Right lobe of liver (tissue), 6 donors: ENCODE results near the gene H2AZ2. TPM values are rescaled to one million over a fixed set of nuclear protein-coding genes. Genes with fewer than 3 reads are reported as not detected.

Experiments used
- ATAC-seq, 4 donors: fragments of 200-7000 bp; cut with Tn5 transposase; one replicate each; pipeline ENCODE4 v1.9.1; 2020; ENCODE audit warnings: mild to moderate bottlenecking in 4 of 4, moderate library complexity in 4 of 4
- DNase-seq, 3 donors: peaks; one replicate each; pipeline ENCODE4 v3.0.0-alpha.2; 2020
- H3K27ac ChIP-seq, 3 donors: fragments of 200-600 bp; one replicate each; pipeline ENCODE4 v1.8.0; 2022
- H3K27me3 ChIP-seq, 2 donors: fragments of 200-600 bp; one replicate each; pipeline ENCODE4 v1.8.0; 2022
- H3K36me3 ChIP-seq, 4 donors: fragments of 200-600 bp; sonication (generic) in 1 of 4; one replicate each; pipeline versions ENCODE4 v1.5.1 to v1.8.0; 2017 to 2022; ENCODE audit warnings: control low read depth in 1 of 4
- H3K4me1 ChIP-seq, 4 donors: fragments of 200-600 bp; sonication (generic) in 1 of 4; one replicate each; pipeline versions ENCODE4 v1.5.1 to v1.8.0; 2017 to 2022; ENCODE audit warnings: control low read depth in 1 of 4
- H3K4me3 ChIP-seq, 3 donors: fragments of 200-600 bp; one replicate each; pipeline ENCODE4 v1.8.0; 2022
- H3K9me3 ChIP-seq, 4 donors: fragments of 200-600 bp; sonication (generic) in 1 of 4; one replicate each; pipeline versions ENCODE4 v1.5.1 to v1.8.0; 2017 to 2022; ENCODE audit warnings: control low read depth in 1 of 4
- POLR2A ChIP-seq: fragments of 450-650 bp; IDR thresholded peaks from one replicate; pipeline ENCODE4 v1.6.1; 2017; ENCODE audit warnings: antibody characterized with exemption, mild to moderate bottlenecking
- WGBS: methylation state at CpG from one replicate; pipeline ENCODE4 v1.1.6; 2018; ENCODE audit warnings: low coverage, low lambda C conversion rate; ENCODE audit not compliant: insufficient coverage; ENCODE audit errors: missing lambda C conversion rate; 5-methylcytosine and 5-hydroxymethylcytosine counted together
- intact Hi-C, 2 donors: fragments of 100-400 bp; cut with DNase I; formaldehyde crosslinking; loops; one replicate each; pipeline versions ENCODE4 v1.11.2 to v1.14.1; 2022
- total RNA-seq, 6 experiments: library from RNA; depleted of rRNA in 2 of 6; stranded (reverse); fragments of >200 nt in 2 of 6; fragmentation: NEBNext Ultra II Directional in 3 of 6; extraction: Animal tissue kit (Norgen Biotek cat#: 25700) in 3 of 6; gene quantifications; one replicate each; pipeline versions ENCODE4 v1.1.0 to v1.2.4, GENCODE V29; 2016 to 2023
- TF ChIP-seq, protein P1 (sequence below), 4 donors: fragments of 200-600 bp in 3 of 4; fragments of 450-650 bp in 1 of 4; IDR thresholded peaks; one replicate each; pipeline versions ENCODE4 v1.5.1 to v1.8.0; 2016 to 2022; ENCODE audit warnings: antibody characterized with exemption in 4 of 4, mild to moderate bottlenecking in 2 of 4
- donor health status: DM: no; HTN: yes; CAD: no.
- donor health status: DM: no; HTN: no; CAD: no.
- donor health status: DM: no; HTN: no; CAD: no.
- donor health status: DM: no; HTN: yes; CAD: no.
- donor health status: DM: no; HTN: yes; CAD: no.

The H2AZ2 gene
- total RNA-seq, 6 experiments from 2014 or later, result 49.3 to 69.1 (median 60.9) TPM

- intact Hi-C loops, result no loop called here
- H3K27ac ChIP-seq, result no peak overlapping the region
- 100% methylated on average over 1 of the region's 1 CpG for WGBS
- no peak for DNase-seq
- TF ChIP-seq, protein P1, sequence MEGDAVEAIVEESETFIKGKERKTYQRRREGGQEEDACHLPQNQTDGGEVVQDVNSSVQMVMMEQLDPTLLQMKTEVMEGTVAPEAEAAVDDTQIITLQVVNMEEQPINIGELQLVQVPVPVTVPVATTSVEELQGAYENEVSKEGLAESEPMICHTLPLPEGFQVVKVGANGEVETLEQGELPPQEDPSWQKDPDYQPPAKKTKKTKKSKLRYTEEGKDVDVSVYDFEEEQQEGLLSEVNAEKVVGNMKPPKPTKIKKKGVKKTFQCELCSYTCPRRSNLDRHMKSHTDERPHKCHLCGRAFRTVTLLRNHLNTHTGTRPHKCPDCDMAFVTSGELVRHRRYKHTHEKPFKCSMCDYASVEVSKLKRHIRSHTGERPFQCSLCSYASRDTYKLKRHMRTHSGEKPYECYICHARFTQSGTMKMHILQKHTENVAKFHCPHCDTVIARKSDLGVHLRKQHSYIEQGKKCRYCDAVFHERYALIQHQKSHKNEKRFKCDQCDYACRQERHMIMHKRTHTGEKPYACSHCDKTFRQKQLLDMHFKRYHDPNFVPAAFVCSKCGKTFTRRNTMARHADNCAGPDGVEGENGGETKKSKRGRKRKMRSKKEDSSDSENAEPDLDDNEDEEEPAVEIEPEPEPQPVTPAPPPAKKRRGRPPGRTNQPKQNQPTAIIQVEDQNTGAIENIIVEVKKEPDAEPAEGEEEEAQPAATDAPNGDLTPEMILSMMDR (IDR thresholded peaks at IDR 0.05), result no peak
- TF ChIP-seq POLR2A, result no peak
- ATAC-seq, result no peak
- H3K4me1 ChIP-seq, result peaks cover 0 to 16% (median 7%) of the 10 kb centered on the region in 4 donors
- H3K4me3 ChIP-seq, result no peak overlapping the region
- no peaks in the 10 kb centered on the region for H3K9me3 ChIP-seq
- H3K27me3 ChIP-seq, result no peaks in the 10 kb centered on the region
- no peaks in the 10 kb centered on the region for H3K36me3 ChIP-seq
These were observed 43.9 kb upstream of the H2AZ2 start for GRCh38 chr7:44891791-44892190.

GRCh38 chr7:44891372-44891771 is 43.5 kb upstream of the H2AZ2 start:
- ATAC-seq, result no peak
- no peak for DNase-seq
- no peaks in the 10 kb centered on the region for H3K36me3 ChIP-seq
- TF ChIP-seq, protein P1 (IDR thresholded peaks at IDR 0.05), result no peak
- no peak for TF ChIP-seq POLR2A
- H3K9me3 ChIP-seq, result no peaks in the 10 kb centered on the region
- WGBS, result 63% methylated on average over 2 of the region's 2 CpGs
- no peak overlapping the region for H3K4me3 ChIP-seq
- H3K4me1 ChIP-seq, result peaks cover 0 to 17% (median 7%) of the 10 kb centered on the region in 4 donors
- intact Hi-C loops, result no loop called here
- no peak overlapping the region for H3K27ac ChIP-seq
- H3K27me3 ChIP-seq, result no peaks in the 10 kb centered on the region

GRCh38 chr7:44889086-44889781 is 41.3 kb upstream of the H2AZ2 start:
- Histone ChIP-seq H3K4me1 (peaks cover 0 to 21% (median 5%) of the 10 kb centered on the region in 4 donors), H3K27me3 (no peaks in the 10 kb centered on the region), H3K9me3 (no peaks in the 10 kb centered on the region), H3K36me3 (no peaks in the 10 kb centered on the region), H3K4me3 (no peak overlapping the region), H3K27ac (no peak overlapping the region)
- intact Hi-C loops, result no loop called here
- ATAC-seq (no peak), DNase-seq (no peak)
- WGBS, result 89% methylated on average over 5 of the region's 5 CpGs
- TF ChIP-seq, protein P1 (IDR thresholded peaks at IDR 0.05), result no peak
- TF ChIP-seq POLR2A, result no peak

- whole genome bisulfite sequencing, result 71% methylated on average over 6 of the region's 6 CpGs
- Histone ChIP-seq H3K9me3 (no peaks in the 10 kb centered on the region), H3K27me3 (no peaks in the 10 kb centered on the region), H3K27ac (no peak overlapping the region), H3K4me3 (no peak overlapping the region), H3K36me3 (peaks cover 0 to 3% (median 0%) of the 10 kb centered on the region in 4 donors), H3K4me1 (peaks cover 0 to 28% (median 10%) of the 10 kb centered on the region in 4 donors)
- no peak for DNase-seq
- intact Hi-C loops, result no loop called here
- TF ChIP-seq, protein P1 (IDR thresholded peaks at IDR 0.05), result no peak
- no peak for TF ChIP-seq POLR2A
- no peak for ATAC-seq
These were observed 39.4 kb upstream of the H2AZ2 start for GRCh38 chr7:44887293-44887692.
